ENCODE measurements around the gene BCAS3.

The BCAS3 gene

DNA sequence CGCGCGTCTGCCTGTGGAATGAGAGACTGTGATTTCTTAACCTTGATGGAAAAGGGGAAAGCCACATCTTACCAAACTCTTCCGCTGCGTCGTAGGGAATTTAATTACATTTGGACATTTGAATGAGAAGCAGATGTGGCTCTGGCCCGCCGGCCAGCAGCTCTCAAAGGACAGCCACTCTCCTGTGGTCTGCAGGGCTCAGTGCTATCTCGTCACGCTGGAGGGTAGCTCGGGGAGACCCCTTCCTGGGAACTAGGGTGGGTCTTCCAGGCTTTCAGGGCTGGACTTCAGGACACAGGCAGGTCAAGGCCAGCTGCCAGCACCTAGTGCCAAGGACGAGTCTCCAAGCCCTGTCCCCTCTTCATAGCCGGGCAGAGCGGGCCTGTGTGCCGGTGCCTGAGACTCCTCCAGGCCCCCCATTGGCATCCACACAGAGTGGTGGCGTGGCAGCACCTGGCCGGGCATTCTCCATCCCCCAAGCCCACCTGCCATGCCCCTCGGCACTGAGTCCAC lies 706.1 kb downstream of the BCAS3 start:
- in situ Hi-C loops (cut with HindIII; ENCODE audit: low sequenced_read_pairs) = no loop called here

DNA sequence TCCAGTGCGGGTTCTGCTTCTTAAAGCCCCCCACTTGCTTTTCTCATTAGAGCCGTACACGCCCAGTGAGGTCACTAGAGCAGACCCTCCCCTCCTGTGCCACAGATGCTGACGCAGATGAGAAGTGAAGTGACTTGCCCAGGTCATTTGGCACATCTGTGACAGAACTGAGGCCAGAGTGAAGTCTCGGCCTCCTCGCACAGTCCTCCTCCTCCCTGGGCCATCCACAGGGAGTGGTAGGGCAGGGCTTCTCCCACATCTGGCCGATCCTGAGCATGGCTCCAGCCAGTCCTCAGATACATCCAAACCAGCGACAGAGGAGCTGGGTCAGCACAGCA lies 706.7 kb downstream of the BCAS3 start:
- in situ Hi-C loops (cut with HindIII; ENCODE audit: low sequenced_read_pairs) = no loop called here

DNA sequence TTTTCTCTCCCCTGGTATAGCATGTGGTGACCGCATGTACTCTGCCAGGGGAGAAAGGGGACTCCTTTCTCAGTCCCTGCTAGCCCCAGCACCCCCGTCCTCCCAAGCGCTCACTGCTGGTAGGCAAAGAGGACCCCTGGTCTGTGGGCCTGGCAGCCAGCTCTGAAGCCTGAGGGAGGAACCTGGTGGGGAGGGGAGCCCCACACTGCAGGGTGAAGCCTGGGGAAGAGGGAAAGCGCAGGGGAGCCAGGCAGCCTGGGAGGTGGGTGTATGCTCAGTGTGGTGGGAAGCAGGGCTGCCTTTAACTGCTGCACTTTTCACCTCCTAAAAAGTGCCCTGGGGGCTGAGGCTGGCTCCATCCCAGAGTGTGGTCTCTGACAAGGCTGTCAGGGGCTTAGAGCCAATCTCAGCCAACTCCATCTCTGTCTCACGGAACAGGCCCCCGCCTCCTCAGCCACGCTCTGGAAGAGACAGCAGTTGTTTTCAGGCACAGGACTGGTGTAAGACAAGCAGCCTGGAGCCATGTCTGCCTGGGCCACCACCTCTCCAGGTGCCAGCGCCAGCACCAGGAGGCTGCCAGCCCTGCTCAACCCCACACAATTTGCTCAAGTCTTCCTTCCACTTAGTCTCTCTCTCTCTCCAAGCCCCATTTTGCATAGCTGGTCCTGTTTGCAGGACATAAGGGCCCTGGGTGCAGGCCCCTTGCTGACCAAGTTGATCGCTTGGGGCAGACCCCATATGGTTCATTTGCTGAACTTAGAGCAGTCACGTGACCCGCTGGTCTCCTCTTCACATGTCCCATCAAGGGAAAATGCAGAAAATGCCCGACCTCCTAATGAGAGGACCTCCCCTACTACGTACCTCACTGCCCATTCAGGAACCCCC lies 707.3 kb downstream of the BCAS3 start:
- in situ Hi-C loops (cut with HindIII; ENCODE audit: low sequenced_read_pairs) = no loop called here

DNA sequence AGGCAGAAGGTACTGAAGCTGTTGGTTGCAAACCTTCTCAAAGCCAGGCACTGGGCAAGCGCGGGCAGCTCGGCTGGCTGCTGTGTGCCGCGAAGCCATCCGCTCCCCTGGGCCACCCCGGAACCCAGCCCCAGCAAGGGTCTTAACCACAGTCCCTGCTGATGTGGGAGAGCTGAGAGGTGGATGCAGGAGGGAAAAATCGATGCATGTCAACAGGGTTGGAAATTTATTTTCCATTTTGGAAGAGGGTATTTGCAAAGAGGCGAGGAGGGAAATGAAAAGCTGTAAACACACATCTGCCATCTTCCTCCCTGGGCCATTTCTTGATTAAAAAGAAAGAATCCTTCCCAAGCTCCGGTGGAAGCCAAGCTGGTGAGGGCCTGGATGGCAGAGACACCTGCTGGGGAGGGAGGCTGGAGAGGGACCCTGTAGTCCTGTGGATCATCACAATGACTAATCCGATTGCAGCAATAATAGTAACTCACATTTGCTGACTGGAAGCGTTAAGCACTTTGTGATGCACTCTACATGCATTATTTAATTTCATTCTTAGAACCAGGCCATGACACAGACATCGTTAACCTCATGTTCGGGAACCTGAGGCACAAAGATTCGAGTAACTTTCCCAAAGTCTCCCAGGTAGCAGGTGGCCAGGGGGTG lies 708.1 kb downstream of the BCAS3 start:
- in situ Hi-C loops (cut with HindIII; ENCODE audit: low sequenced_read_pairs) = no loop called here

DNA sequence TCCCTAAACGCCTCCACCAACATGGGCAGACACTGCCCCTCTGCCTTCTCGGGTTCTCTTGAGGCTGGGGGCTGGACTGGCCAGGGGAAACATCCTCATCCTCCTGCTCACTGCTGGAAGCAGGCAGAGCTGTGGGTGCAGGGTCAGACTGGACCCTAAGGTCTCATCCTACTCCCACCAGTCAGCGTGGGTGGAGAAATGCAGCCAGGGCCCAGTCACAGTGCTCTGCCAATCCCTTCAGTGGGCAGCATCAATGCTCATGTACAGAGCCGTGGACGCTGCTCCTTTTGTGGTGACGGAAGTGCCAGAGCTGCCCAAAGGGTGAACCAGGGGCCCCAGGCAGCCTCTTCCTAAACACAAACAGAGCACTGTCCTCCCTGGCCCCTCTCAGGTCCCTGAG lies 708.6 kb downstream of the BCAS3 start:
- in situ Hi-C loops (cut with HindIII; ENCODE audit: low sequenced_read_pairs) = no loop called here

DNA sequence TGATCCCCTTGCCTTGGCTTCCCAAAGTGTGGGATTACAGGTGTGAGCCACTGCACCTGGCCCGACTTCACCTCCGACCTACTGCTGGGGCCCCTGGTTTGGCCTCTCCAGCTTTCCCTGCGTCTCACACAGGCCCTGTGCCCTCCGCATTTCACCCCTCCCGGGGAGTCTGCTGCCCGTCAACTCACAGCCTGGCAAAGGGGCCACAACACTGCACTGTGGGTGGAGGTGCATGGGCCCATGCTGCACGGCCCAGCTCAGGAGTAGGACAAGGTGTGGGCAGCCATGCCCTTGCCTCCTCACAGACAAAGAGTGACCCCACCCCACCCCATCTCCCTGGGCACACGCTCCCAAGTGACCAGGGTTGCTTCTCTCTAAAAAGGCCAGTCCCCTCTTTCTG lies 709.4 kb downstream of the BCAS3 start:
- in situ Hi-C loops (cut with HindIII; ENCODE audit: low sequenced_read_pairs) = no loop called here

DNA sequence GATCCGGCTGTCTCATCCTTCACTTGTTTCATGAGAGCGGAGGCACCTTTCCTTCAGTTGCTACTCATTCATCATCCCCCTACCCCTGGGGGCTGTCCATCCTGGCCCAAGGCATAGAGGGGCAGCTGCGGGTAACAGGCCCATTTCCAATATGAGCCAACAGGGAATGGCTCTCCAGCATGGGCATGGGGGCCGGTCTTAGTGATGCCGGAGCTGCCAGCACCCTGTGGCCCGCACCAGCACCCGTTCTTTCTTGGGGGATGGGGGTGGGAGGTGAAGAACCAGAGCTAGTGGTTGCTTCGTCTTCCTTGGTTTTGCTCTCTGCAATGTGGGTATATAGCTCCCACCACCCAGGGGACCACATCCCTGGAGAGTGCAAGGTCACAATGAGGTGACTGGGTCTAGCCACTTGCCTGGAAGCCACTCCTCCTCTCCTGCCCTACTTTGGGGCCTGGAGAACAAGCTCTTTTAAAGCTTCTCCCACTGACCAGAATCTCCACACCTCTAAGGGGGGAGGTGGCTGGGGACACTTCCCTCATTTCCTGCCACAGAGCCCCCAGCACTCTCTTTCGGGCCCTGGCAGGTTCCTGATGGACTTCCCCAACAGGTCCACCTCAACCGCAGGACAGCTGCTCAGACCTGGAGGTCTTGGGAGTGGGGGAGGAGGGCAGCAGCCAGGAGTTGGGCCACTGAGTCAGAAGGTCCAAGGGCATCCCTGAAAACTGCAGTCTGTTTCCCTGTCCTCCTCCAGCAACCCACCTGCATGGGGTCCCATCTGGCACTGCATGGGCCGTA lies 710.1 kb downstream of the BCAS3 start:
- in situ Hi-C loops (cut with HindIII; ENCODE audit: low sequenced_read_pairs) = no loop called here

DNA sequence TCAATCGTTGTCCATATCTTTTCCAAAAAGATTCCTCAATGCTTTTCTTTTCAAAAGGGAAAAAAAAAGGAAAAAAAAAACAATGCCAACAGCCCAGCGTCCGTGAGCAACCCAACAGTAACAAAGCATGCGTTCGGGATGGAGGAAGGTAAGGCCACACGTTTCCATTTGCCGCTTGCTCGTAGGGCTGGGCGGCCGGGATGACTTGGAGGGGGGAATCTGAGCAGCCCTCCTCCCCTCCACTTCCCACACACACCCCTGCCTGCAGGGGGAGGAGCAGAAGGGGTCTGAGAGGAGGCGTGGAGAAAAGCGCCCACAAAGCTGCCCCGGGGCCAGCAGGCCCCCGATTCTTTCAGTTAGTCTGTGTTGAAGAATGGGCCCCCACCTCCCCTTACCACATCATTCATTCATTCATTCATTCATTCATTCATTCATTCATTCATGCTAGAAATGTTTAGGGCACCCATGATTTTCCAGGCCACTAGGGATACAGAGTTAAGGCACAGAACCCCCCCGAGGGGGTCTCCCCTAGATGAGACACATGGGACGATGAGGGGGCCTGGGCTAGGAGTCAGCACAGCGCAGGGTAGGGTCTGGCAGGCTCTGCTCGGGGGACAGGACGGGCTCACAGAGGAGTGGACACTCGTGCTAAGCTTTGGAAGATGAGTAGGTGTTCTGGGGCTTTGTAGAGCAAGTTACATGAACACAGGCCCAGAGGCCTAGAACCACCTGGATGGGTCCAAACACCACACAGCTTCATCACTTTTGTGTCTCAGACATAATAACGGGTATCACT lies 711.1 kb downstream of the BCAS3 start:
- in situ Hi-C loops (cut with HindIII; ENCODE audit: low sequenced_read_pairs) = no loop called here

DNA sequence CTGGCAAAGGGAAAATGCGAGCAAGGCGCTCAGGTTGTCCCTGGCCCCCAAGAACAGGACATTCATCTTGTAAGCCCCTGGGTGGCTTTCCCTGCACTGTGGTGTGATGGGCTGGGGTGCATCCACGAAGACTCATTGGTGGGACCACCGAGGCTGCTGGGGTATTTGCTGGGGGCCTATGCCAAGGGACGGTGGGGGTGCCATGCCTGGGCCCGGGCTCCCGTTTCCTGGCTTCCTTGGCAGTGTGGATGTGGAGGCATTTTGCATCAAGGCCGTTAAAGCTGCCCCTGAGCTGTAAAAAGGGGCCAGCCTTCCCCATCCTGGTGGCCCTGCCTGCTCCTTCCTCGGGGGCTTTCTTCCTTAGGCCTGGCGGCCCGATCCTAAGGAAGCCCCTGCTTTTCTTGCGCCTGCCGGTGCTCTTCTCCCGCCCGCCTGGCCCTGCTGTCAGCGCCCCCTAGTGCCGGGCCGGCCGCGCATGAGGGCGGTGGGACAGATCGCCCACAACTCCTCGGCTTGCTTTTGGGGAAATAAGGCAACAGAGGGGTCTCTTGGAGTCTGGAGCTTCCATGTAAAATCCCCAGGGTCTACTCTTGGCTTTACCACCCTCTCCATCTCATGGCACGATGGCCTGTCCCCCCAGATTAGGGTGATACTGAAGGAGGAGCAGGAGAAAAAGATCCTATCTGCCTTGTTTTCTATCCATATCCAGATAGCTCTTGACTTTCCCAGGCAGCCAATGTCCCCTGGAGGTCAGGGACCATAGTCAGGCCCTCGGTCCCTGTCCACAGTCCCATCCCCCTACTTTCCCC lies 712.2 kb downstream of the BCAS3 start:
- in situ Hi-C loops (cut with HindIII; ENCODE audit: low sequenced_read_pairs) = no loop called here

DNA sequence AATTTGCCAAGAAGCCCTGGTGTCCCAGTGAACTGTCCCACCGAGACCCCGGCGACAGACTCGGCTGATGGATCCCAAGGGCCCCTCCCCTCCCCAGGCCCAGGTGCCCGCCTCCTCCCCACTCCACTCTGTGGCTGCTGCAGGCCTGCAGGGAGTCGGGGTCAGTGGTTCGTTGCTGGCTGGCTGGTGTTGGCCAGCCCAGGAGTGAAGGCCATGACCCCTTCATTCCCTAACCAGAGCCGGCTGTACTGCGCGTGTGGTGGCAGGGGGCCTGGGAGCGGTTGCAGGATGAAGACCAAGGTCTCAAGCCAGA lies 712.8 kb downstream of the BCAS3 start:
- in situ Hi-C loops (cut with HindIII; ENCODE audit: low sequenced_read_pairs) = no loop called here

DNA sequence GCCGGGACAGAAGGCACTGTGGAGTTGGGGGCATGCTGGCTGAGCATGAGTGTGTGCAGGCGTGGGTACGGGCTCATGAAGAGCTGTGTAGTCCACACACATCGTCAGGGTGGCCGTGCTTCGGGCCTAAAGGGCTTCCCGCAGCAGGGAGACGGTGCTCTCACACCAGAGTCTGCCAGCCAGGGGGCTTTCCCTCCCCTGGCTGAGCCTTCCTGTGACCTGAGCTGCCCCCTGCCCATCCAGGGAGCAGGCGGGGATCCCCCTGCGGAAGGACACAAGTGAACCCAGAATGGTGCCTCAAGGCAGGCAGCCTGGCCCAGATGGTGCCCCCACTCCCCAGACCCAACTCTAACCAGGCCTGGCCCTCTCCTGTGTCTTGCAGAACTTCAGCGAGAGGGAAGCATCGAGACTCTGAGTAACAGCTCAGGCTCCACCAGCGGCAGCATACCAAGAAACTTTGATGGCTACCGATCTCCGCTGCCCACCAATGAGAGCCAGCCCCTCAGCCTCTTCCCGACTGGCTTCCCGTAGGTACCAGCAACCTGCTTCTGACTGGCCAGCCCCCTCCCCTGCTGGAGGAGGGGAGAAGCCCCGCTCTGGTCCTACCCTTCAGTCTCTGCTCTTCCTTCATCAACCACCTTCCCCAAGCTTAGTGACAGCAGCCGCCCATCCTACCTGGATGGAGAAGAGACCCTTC lies 714.1 kb downstream of the BCAS3 start:
- in situ Hi-C loops (cut with HindIII; ENCODE audit: low sequenced_read_pairs) = no loop called here

DNA sequence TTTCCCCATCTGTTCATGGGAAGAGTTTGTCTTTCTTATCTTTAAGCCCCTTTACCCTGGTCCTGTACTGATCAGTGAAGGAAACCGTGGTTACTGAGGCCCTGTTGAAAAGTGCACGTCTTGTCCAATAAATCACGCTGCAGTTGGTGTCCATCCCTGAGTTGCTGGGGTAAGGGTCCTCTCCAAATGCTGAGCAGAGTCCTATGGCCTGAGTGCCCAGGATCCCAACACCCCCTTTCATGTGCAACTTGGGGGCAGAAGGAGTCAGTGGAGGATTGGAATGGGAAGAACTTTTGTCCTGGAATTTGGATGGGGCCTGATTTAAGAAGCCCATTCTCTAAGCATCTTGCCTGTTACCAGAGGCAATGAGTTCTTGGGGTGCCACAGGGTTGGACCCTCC lies 715.0 kb downstream of the BCAS3 start:
- in situ Hi-C loops (cut with HindIII; ENCODE audit: low sequenced_read_pairs) = no loop called here

DNA sequence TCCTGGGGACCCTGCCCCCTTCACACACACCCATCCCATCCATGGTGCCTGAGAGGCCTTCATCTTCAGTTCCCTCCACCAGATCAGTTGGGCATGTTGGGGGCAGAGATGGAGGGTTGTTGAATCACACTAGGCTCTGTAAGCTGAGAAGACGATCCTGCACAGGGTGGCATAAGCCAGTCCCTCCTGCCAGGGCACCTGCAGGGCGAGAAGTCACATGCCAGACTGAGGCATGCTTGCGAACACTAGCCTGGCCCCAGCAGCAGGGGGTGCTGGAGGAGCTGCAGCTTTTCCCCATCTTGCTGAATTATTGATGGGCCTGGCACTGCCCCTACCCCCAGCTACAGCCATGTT lies 715.9 kb downstream of the BCAS3 start:
- in situ Hi-C loops (cut with HindIII; ENCODE audit: low sequenced_read_pairs) = no loop called here

DNA sequence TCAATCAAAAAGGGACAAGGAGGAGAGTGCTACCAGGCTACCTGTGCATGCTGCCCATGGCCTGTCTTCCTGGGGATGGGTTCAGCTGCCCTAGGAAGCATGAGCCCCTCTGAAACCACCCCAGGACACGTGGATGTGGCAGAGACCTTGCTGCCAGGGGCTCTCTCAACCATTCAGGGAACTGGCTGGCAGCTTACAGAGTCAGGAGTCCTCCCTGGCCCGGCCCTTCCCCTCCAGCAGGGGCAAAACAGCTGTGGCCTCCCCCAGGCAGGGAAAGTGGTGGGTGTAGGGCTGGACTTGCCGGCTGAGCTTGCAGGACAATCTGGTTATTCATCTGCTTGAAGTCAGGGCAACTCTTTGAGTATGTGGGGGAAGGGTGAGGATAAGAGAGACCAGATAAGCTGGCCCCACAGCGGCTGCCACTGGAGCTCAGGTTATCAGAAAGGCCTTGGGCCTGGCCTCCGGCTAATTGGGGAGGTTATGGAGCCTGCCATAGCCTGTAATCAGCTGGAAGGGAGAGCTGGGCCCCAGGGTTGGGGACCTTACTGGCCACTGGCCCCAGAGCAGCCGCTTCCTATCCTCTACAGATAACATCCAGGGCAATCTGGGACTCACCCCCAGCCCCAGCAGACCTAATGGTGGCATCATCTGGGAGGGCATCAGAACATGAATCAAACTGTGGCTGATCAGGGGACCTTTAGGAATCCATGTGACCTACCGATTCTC lies 716.4 kb downstream of the BCAS3 start:
- in situ Hi-C loops (cut with HindIII; ENCODE audit: low sequenced_read_pairs) = no loop called here

DNA sequence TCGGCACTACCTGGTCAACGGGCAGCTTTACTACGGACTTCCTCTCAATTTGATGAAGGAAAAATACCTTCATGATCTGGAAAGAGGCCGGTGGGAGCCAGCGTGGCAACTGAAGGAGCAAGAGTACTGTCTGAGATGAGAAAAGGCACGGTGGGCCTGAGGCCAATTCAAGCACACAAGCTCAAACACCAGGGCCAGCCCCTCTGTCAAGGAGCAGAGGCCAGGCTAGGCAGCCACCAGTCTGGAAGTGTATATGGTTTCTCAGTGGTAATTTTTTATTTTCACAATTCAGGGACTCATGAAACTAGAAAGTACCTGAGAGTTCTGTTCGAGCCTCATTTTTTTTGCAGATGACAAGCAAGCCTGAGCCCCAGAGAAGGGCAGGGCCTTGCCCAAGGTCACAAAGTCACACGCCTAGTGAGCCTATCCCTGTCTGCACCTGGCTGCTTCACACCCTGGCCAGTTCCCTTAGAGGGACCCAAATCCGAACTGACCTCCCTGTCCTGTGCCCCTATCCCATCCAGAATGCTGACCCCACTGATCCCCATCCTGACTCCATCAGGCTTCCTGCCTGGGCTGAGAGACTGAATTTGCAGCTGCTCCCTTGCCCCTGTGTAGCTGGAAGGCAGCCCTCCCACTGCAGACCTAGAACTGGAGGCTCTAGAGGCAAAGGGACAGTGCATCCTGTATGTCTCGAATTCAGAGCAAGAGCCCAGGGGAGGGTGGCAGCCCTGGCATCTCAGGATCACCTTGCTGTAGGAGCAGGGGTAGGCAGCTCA lies 717.2 kb downstream of the BCAS3 start:
- in situ Hi-C loops (cut with HindIII; ENCODE audit: low sequenced_read_pairs) = no loop called here

DNA sequence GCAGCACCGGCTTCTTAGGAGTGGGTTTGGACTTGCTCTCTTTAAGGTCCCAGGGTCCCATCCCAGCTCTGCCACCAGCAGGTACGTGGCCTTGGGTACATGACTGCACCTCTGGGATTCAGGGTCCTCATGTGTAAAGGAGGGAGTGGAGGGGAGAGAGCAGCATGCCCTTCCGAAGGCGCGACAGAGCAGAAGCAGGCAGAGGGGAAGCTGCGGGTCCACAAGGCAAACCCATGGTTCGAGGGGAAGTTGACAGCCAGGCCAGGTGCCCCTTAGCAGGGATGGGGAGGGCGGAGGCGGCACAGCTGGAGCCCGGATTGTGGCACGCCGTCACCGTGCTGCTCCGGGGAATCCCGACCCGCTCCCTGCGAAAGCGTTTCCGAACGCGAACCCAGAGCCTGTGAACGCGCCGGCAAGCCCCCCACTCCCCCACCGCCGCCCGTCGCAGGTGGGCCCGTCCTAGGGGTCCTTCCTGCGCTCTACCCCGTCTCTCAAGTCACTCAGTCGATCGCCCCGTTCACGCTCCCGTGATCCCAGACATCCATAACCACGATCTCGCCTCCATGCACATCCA lies 717.8 kb downstream of the BCAS3 start:
- in situ Hi-C loops (cut with HindIII; ENCODE audit: low sequenced_read_pairs) = no loop called here

DNA sequence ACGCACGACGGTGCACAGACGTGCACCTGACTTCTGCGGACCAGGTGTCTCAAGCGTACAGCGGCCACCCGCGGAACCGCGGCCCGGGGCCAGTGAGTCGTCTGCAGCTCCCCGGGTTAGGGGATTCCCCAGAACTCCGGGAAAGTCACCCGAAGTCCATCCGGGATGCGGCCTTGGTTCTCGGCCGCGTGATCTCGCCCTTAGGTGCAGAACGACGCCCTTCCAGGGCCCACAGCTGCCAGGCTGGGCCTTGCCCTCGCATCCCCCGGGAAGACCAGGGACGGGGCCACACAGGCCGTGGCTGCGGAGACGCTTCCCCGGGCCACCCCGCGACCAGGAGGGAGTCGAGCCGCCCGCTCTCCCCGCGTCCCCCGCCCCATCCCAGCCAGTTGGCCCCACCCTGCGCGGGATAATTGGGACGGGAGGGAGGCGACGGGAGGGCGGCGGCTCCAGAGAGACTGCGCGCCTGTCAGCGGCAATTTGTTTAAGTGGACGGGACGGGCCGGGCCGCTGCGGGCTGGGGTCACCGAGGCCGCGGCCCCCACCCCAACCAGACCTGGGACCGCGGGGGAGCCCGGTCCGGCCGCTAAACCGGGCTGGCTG lies 718.4 kb downstream of the BCAS3 start:
- in situ Hi-C loops (cut with HindIII; ENCODE audit: low sequenced_read_pairs) = no loop called here

Measured in DLD1 (cell line).